Activated naive CD8-positive, alpha-beta T cell treated with anti-CD3 and anti-CD28 coated beads for 36 hours (primary cell): ENCODE results near the gene PCDHGC4. TPM values are rescaled to one million over a fixed set of nuclear protein-coding genes. Genes with fewer than 3 reads are reported as not detected.

ENCODE experiments used
- DNase-seq: peaks from one replicate; pipeline ENCODE4 v3.0.0; 2021
- H3K27ac Mint-ChIP-seq: one replicate; pipeline ENCODE4 v1.8.0; 2022; ENCODE audit warnings: mild to moderate bottlenecking, moderate library complexity, mixed read lengths
- H3K27me3 Mint-ChIP-seq: one replicate; pipeline ENCODE4 v1.8.0; 2022; ENCODE audit warnings: mild to moderate bottlenecking, mixed read lengths
- H3K36me3 Mint-ChIP-seq: one replicate; pipeline ENCODE4 v1.8.0; 2021; ENCODE audit warnings: mild to moderate bottlenecking, mixed read lengths
- H3K4me1 Mint-ChIP-seq: one replicate; pipeline ENCODE4 v1.8.0; 2021; ENCODE audit warnings: mixed read lengths
- H3K4me3 Mint-ChIP-seq: one replicate; pipeline ENCODE4 v1.8.0; 2022; ENCODE audit warnings: mild to moderate bottlenecking, moderate library complexity, mixed read lengths
- H3K9me3 Mint-ChIP-seq: one replicate; pipeline ENCODE4 v1.8.0; 2022; ENCODE audit warnings: mixed read lengths
- total RNA-seq, 2 experiments: library from RNA; stranded (reverse); gene quantifications; one replicate each; pipeline ENCODE4 v1.2.3, GENCODE V29; 2021

PCDHGC4 gene
- total RNA-seq, 2 experiments from 2014 or later, result not detected

DNA sequence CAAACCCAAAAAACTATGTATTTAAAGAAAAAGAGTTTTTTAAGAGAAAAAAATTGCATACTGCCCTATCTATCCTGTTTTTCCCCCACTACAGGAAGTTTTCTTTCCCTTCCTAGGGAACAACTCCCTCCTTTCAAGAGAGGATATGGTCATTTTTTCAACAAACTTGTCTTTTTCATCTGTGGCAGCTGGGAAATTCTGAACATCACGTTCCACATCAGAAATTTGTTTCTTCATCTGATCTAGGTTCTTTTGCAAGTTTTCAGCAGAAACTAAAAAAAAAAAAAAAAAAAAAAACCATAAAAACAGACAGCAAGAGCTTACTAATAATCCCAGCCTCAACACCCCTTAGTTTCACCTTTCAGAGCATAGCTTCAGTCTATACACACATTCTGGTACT, 42.6 kb downstream of the PCDHGC4 start:
- no peak for DNase-seq
- Mint-ChIP-seq H3K4me3 (no peak overlapping the region), H3K36me3 (peaks cover 24% of the 10 kb centered on the region), H3K4me1 (peaks cover 21% of the 10 kb centered on the region), H3K27me3 (no peaks in the 10 kb centered on the region), H3K9me3 (no peaks in the 10 kb centered on the region), H3K27ac (no peak overlapping the region)

DNA sequence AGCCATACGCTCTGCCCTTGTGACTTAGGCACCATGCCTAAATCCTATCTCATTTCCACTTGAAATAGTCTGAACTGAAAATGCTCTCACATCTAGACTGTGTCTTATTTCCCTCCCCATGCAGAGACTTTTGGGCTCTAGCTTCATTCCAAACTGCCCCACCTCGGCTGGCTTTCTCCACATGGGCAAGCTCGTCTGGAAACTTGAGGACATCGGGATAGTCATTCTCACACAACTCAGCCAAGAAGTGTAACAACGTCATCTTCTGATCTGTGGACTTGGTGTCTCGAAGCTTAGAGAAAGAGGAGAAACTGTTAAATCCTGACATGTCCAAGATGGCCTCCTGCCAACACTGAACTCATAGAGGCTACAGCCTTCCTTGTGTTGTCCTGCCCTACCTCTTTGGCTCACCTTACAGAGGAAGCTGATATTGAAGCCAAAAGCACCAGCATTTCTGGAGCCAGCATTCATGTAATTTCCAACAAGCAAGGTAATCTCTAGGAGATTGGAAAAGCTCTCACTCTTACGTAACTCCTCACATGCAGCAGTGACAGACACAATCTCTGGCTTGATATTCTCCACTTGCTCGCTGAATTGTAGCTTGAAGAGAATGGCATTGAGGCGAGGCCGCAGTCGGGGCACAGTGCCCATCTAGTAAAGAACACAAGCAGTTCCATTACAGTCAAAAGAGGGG, 43.6 kb downstream of the PCDHGC4 start:
- Mint-ChIP-seq H3K9me3 (no peaks in the 10 kb centered on the region), H3K4me3 (no peak overlapping the region), H3K27ac (peak overlapping the region; percentile 9), H3K27me3 (no peaks in the 10 kb centered on the region), H3K36me3 (peaks cover 21% of the 10 kb centered on the region), H3K4me1 (peaks cover 11% of the 10 kb centered on the region)
- DNase-seq, result no peak

DNA sequence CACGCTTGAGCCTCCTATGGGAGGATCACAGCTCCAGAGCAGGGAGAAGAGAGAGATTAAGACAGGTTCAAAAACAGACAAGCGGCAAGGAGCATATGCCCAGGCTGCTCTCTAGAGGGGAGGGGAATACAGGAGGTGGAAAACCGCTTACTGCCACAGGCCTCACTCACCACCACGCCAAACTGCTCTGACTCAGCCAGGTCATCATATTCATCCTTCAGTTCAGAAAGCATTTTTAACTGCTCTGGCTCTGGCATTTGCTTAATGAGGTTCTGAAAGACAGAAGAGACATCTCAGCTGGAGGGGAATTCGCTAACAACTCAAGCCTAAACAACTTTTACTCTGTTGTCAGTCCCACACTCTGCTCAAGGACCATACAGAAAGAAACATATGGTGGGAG, 44.2 kb downstream of the PCDHGC4 start:
- no peak for DNase-seq
- H3K27ac Mint-ChIP-seq, result no peak overlapping the region
- H3K4me3 Mint-ChIP-seq, result no peak overlapping the region
- H3K4me1 Mint-ChIP-seq, result peaks cover 11% of the 10 kb centered on the region
- H3K9me3 Mint-ChIP-seq, result no peaks in the 10 kb centered on the region
- H3K27me3 Mint-ChIP-seq, result no peaks in the 10 kb centered on the region
- peaks cover 22% of the 10 kb centered on the region for H3K36me3 Mint-ChIP-seq

DNA sequence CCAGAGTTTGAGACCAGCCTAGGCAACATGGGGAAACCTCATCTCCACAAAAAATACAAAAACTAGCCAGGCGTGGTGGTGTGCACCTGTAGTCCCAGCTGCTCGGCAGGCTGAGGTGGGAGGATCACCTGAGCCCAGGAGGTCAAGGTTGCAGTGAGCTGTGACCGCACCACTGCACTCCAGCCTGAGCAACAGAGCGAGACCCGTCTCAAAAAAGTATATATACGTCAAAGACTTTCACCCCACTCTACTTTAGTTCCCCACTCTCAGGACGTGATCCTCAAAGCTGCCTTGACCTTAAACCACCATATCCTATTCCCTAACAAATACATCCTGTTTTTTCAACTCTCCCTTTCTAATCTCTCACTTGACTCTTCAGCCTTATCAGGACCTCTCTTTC, 45.0 kb downstream of the PCDHGC4 start:
- no peak overlapping the region for H3K4me3 Mint-ChIP-seq
- no peaks in the 10 kb centered on the region for H3K9me3 Mint-ChIP-seq
- peaks cover 23% of the 10 kb centered on the region for H3K36me3 Mint-ChIP-seq
- H3K4me1 Mint-ChIP-seq, result peaks cover 8% of the 10 kb centered on the region
- H3K27me3 Mint-ChIP-seq, result no peaks in the 10 kb centered on the region
- no peak overlapping the region for H3K27ac Mint-ChIP-seq
- no peak for DNase-seq

DNA sequence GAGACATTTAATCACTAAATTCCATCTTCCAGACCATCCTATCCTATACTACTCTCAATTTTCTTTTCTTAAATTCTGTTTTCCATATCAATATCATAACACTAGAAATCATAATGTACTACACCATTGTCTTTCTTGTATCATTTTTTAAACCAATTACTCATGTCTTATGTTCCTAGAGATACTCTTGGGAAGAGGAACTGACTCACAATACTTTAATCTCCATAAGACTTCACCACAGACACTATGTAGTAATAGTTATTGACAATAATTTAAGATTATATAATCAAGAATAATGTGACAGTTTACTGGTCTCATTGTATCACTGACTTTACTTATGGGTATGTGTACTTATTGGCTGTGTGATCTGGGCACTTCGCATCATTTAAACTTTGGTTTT, 47.9 kb downstream of the PCDHGC4 start:
- Mint-ChIP-seq H3K4me3 (no peak overlapping the region), H3K4me1 (no peaks in the 10 kb centered on the region)
- no peak for DNase-seq

DNA sequence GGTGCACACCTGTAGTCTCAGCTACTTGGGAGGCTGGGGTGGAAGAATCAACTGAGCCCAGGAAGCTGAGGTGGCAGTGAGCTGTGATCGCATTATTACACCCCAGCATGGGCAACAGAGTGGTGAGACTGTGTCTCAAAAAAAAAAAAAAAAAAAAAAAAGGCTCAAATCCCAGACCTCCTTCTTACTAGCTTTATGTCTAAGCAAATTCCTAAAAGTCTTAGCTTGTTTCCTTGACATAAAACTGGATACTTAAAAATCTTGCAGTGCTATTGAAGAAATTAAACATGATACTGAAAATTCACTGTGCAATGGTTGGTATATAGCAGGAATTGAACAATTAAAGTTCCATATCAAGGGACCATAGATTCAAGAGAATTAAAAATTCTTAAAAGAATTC, 49.1 kb downstream of the PCDHGC4 start:
- H3K4me1 Mint-ChIP-seq, result no peaks in the 10 kb centered on the region
- H3K27ac Mint-ChIP-seq, result no peak overlapping the region
- H3K9me3 Mint-ChIP-seq, result no peaks in the 10 kb centered on the region
- no peak for DNase-seq
- H3K36me3 Mint-ChIP-seq, result peaks cover 15% of the 10 kb centered on the region
- no peaks in the 10 kb centered on the region for H3K27me3 Mint-ChIP-seq
- no peak overlapping the region for H3K4me3 Mint-ChIP-seq

More for the DNA sequence above, 47.9 kb downstream of the PCDHGC4 start:
- no peaks in the 10 kb centered on the region for H3K27me3 Mint-ChIP-seq
- H3K36me3 Mint-ChIP-seq, result peaks cover 19% of the 10 kb centered on the region
- H3K9me3 Mint-ChIP-seq, result no peaks in the 10 kb centered on the region
- no peak overlapping the region for H3K27ac Mint-ChIP-seq

DNA sequence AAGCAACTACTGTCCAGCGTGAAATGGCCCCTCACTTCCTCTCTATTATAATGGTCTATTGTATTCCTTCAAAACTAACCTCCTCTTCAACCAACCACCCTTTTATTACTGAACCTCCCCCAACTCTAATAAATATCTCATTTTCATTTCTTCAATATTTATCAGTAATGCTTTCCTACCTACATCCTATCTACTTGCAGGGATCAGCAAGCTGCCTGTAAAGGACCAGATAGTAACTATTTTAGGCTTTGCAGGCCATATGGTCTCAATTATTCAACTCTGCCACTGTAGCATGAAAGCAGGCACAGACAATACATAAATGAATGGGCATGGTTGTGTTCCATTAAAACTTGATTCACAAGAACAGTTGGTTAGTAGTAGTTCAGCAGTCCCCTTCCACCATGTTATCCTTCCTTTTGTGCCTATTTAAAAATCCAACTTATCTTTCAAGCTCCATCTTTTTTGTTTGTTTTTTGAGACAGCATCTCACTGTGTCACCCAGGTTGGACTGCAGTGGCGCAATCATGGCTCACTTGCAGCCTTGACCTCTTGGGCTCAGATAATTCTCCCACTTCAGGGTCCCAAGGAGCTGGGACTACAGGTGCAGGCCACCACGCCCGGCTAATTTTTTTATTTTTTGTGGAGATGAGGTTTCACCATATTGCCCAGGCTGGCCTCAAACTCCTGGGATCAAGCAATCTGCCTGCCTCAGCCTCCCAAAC, 49.8 kb downstream of the PCDHGC4 start:
- H3K27ac Mint-ChIP-seq, result peak overlapping the region; percentile 47
- H3K27me3 Mint-ChIP-seq, result no peaks in the 10 kb centered on the region
- peaks cover 20% of the 10 kb centered on the region for H3K36me3 Mint-ChIP-seq
- H3K9me3 Mint-ChIP-seq, result no peaks in the 10 kb centered on the region
- no peak overlapping the region for H3K4me3 Mint-ChIP-seq
- no peak for DNase-seq
- H3K4me1 Mint-ChIP-seq, result no peaks in the 10 kb centered on the region

Other genes with a start within 250 kb of the PCDHGC4 start
- not detected for gene PCDHB15, start 239.6 kb upstream of the PCDHGC4 start, total RNA-seq
- under 1 TPM in 1 of 2 experiments, not detected in 1; 0.21 TPM for gene SLC25A2, start 181.0 kb upstream of the PCDHGC4 start, total RNA-seq
- 10 to 100 TPM; 60.4 to 60.5 TPM for gene TAF7, start 164.2 kb upstream of the PCDHGC4 start, total RNA-seq
- not detected for gene PCDHGA1, start 154.5 kb upstream of the PCDHGC4 start, total RNA-seq
- not detected for gene PCDHGA2, start 146.3 kb upstream of the PCDHGC4 start, total RNA-seq
- not detected for gene PCDHGA3, start 141.2 kb upstream of the PCDHGC4 start, total RNA-seq
- not detected for gene PCDHGB1, start 134.9 kb upstream of the PCDHGC4 start, total RNA-seq
- under 1 TPM in 1 of 2 experiments, not detected in 1; 0.12 TPM for gene PCDHGA4, start 130.0 kb upstream of the PCDHGC4 start, total RNA-seq
- under 1 TPM in 1 of 2 experiments, not detected in 1; 0.10 TPM for gene PCDHGB2, start 125.0 kb upstream of the PCDHGC4 start, total RNA-seq
- under 1 TPM in 1 of 2 experiments, not detected in 1; 0.06 TPM for gene PCDHGA5, start 120.9 kb upstream of the PCDHGC4 start, total RNA-seq
- not detected for gene PCDHGB3, start 114.8 kb upstream of the PCDHGC4 start, total RNA-seq
- under 1 TPM; 0.08 TPM for gene PCDHGA6, start 111.1 kb upstream of the PCDHGC4 start, total RNA-seq
- gene PCDHGA7, start 102.3 kb upstream of the PCDHGC4 start, total RNA-seq, result not detected
- gene PCDHGB4, start 97.3 kb upstream of the PCDHGC4 start, total RNA-seq, result not detected
- not detected for gene PCDHGA8, start 92.4 kb upstream of the PCDHGC4 start, total RNA-seq
- gene PCDHGB5, start 87.1 kb upstream of the PCDHGC4 start, total RNA-seq, result under 1 TPM; 0.16 to 0.26 TPM
- not detected for gene PCDHGA9, start 82.3 kb upstream of the PCDHGC4 start, total RNA-seq
- not detected for gene PCDHGB6, start 77.0 kb upstream of the PCDHGC4 start, total RNA-seq
- gene PCDHGA10, start 72.0 kb upstream of the PCDHGC4 start, total RNA-seq, result under 1 TPM in 1 of 2 experiments, not detected in 1; 0.06 TPM
- not detected for gene PCDHGB7, start 67.4 kb upstream of the PCDHGC4 start, total RNA-seq
- under 1 TPM in 1 of 2 experiments, not detected in 1; 0.06 TPM for gene PCDHGA11, start 64.0 kb upstream of the PCDHGC4 start, total RNA-seq
- under 1 TPM in 1 of 2 experiments, not detected in 1; 0.08 TPM for gene PCDHGA12, start 54.5 kb upstream of the PCDHGC4 start, total RNA-seq
- gene PCDHGC3, start 9.1 kb upstream of the PCDHGC4 start, total RNA-seq, result under 1 TPM in 1 of 2 experiments, not detected in 1; 0.33 TPM
- gene PCDHGC5, start 4.1 kb downstream of the PCDHGC4 start, total RNA-seq, result not detected
- 100 to 1,000 TPM; 214 to 220 TPM for gene DIAPH1, start 134.0 kb downstream of the PCDHGC4 start, total RNA-seq
- gene HDAC3, start 151.8 kb downstream of the PCDHGC4 start, total RNA-seq, result 10 to 100 TPM; 83.4 to 84.6 TPM
- 10 to 100 TPM; 26.8 to 27.3 TPM for gene RELL2, start 152.0 kb downstream of the PCDHGC4 start, total RNA-seq
- 10 to 100 TPM; 22.4 to 24.8 TPM for gene FCHSD1, start 166.4 kb downstream of the PCDHGC4 start, total RNA-seq
- gene ARAP3, start 197.2 kb downstream of the PCDHGC4 start, total RNA-seq, result 1 to 10 TPM; 4.1 to 5.7 TPM